H9 (cell line): ENCODE measurements around the gene TET2. TPM values are rescaled to one million over a fixed set of nuclear protein-coding genes. Genes with fewer than 3 reads are reported as not detected.

Source experiments
- DNase-seq: peaks from one replicate; pipeline ENCODE4 v3.0.0-alpha.2; 2017
- H2AFZ ChIP-seq: one replicate; pipeline ENCODE4 v1.6.1; 2013; ENCODE audit warnings: mild to moderate bottlenecking, low read length, control low read depth, moderate library complexity
- H2AK5ac ChIP-seq: 2 replicates; pipeline ENCODE4 v1.6.1; 2013; ENCODE audit warnings: low read length, control low read depth, mixed read lengths; ENCODE audit not compliant: insufficient read length
- H2BK120ac ChIP-seq: one replicate; pipeline ENCODE4 v1.6.1; 2013; ENCODE audit warnings: low read depth, mild to moderate bottlenecking, low read length, control low read depth, inconsistent platforms; ENCODE audit not compliant: poor library complexity, severe bottlenecking
- H2BK12ac ChIP-seq: 2 replicates; pipeline ENCODE4 v1.6.1; 2013; ENCODE audit warnings: low read length, control low read depth, mixed read lengths, low read depth; ENCODE audit not compliant: insufficient read length
- H2BK15ac ChIP-seq: 2 replicates; pipeline ENCODE4 v1.6.1; 2013; ENCODE audit warnings: low read depth, low read length, control low read depth
- H2BK20ac ChIP-seq: one replicate; pipeline ENCODE4 v1.6.1; 2013; ENCODE audit warnings: low read depth, mild to moderate bottlenecking, low read length, control low read depth, inconsistent platforms; ENCODE audit not compliant: poor library complexity, severe bottlenecking
- H2BK5ac ChIP-seq: 2 replicates; pipeline ENCODE4 v1.6.1; 2013; ENCODE audit warnings: low read length, control low read depth, mixed read lengths; ENCODE audit not compliant: insufficient read length
- H3K14ac ChIP-seq: 2 replicates; pipeline ENCODE4 v1.6.1; 2013; ENCODE audit warnings: low read length, control low read depth; ENCODE audit not compliant: insufficient read depth
- H3K18ac ChIP-seq: 2 replicates; pipeline ENCODE4 v1.6.1; 2013; ENCODE audit warnings: low read depth, mild to moderate bottlenecking, mixed read lengths, low read length, control low read depth; ENCODE audit not compliant: insufficient read length
- H3K23ac ChIP-seq: 2 replicates; pipeline ENCODE4 v1.6.1; 2013; ENCODE audit warnings: low read length, control low read depth, mixed read lengths, low read depth; ENCODE audit not compliant: insufficient read length
- H3K23me2 ChIP-seq: 2 replicates; pipeline ENCODE4 v1.6.1; 2013; ENCODE audit warnings: low read depth, mild to moderate bottlenecking, mixed read lengths, low read length, control low read depth; ENCODE audit not compliant: insufficient read length, poor library complexity, severe bottlenecking
- H3K27ac ChIP-seq: 2 replicates; pipeline ENCODE4 v1.5.1; 2013; ENCODE audit warnings: low read length, control low read depth, mixed read lengths, low read depth; ENCODE audit not compliant: insufficient read length
- H3K27me3 ChIP-seq: 2 replicates; pipeline ENCODE4 v1.6.1; 2013; ENCODE audit warnings: low read length, control low read depth, inconsistent platforms; ENCODE audit not compliant: insufficient read depth
- H3K4ac ChIP-seq: 2 replicates; pipeline ENCODE4 v1.6.1; 2013; ENCODE audit warnings: low read depth, mild to moderate bottlenecking, control low read depth, inconsistent platforms, low read length, moderate library complexity
- H3K4me1 ChIP-seq: 2 replicates; pipeline ENCODE4 v1.6.1; 2013; ENCODE audit warnings: low read length, control low read depth, inconsistent platforms; ENCODE audit not compliant: insufficient read depth
- H3K4me2 ChIP-seq: 2 replicates; pipeline ENCODE4 v1.6.1; 2013; ENCODE audit warnings: low read length, control low read depth, mixed read lengths; ENCODE audit not compliant: insufficient read length, insufficient read depth
- H3K56ac ChIP-seq: 2 replicates; pipeline ENCODE4 v1.6.1; 2013; ENCODE audit warnings: low read depth, mild to moderate bottlenecking, mixed read lengths, low read length, control low read depth; ENCODE audit not compliant: insufficient read length
- H3K79me1 ChIP-seq: 2 replicates; pipeline ENCODE4 v1.6.1; 2013; ENCODE audit warnings: low read depth, mild to moderate bottlenecking, moderate library complexity, low read length, control low read depth, inconsistent platforms; ENCODE audit not compliant: insufficient read depth, poor library complexity, severe bottlenecking
- H3K79me2 ChIP-seq: 2 replicates; pipeline ENCODE4 v1.6.1; 2013; ENCODE audit warnings: low read length, control low read depth, inconsistent platforms; ENCODE audit not compliant: insufficient read depth
- H3K9ac ChIP-seq: 2 replicates; pipeline ENCODE4 v1.6.1; 2013; ENCODE audit warnings: low read length, control low read depth, mixed read lengths; ENCODE audit not compliant: insufficient read length; ENCODE audit errors: extremely low read depth
- H3K9me3 ChIP-seq: one replicate; pipeline ENCODE4 v1.6.1; 2013; ENCODE audit warnings: low read depth, low read length, inconsistent platforms; ENCODE audit not compliant: control insufficient read depth
- H3T11ph ChIP-seq: one replicate; pipeline ENCODE4 v1.6.1; 2013; ENCODE audit warnings: mild to moderate bottlenecking, low read length, control low read depth, inconsistent platforms
- H4K20me1 ChIP-seq: one replicate; pipeline ENCODE4 v1.6.1; 2013; ENCODE audit not compliant: control insufficient read depth, insufficient read length, insufficient read depth
- H4K5ac ChIP-seq: 2 replicates; pipeline ENCODE4 v1.6.1; 2013; ENCODE audit warnings: low read depth, mild to moderate bottlenecking, mixed read lengths, low read length, control low read depth; ENCODE audit not compliant: insufficient read length
- H4K8ac ChIP-seq: replicated peaks from 2 replicates; pipeline ENCODE4 v1.6.1; 2013; ENCODE audit warnings: low read length, control low read depth, mixed read lengths, low read depth; ENCODE audit not compliant: insufficient read length
- H4K91ac ChIP-seq: 2 replicates; pipeline ENCODE4 v1.6.1; 2013; ENCODE audit warnings: low read depth, mild to moderate bottlenecking, moderate library complexity, mixed read lengths, low read length, control low read depth; ENCODE audit not compliant: insufficient read length
- H3K27ac Mint-ChIP-seq, 3 experiments: 2 replicates in 2 of 3; 3 replicates in 1 of 3; pipeline ENCODE4 v1.8.0; 2020 to 2021; ENCODE audit warnings: mixed read lengths in 3 of 3, mild to moderate bottlenecking in 1 of 3, moderate library complexity in 1 of 3
- H3K27me3 Mint-ChIP-seq: 2 replicates; pipeline ENCODE4 v1.8.0; 2021; ENCODE audit warnings: low read depth, mild to moderate bottlenecking, moderate library complexity, mixed read lengths
- H3K36me3 Mint-ChIP-seq, 3 experiments: 2 replicates in 2 of 3; 3 replicates in 1 of 3; pipeline ENCODE4 v1.8.0; 2020 to 2021; ENCODE audit warnings: low read depth in 3 of 3, mixed read lengths in 3 of 3; ENCODE audit not compliant: insufficient read depth in 1 of 3
- H3K4me1 Mint-ChIP-seq, 2 experiments: 2 replicates each; pipeline ENCODE4 v1.8.0; 2020; ENCODE audit warnings: mixed read lengths in 2 of 2
- H3K4me3 Mint-ChIP-seq, 2 experiments: 2 replicates in 1 of 2; 3 replicates in 1 of 2; pipeline ENCODE4 v1.8.0; 2020 to 2021; ENCODE audit warnings: mild to moderate bottlenecking in 2 of 2, mixed read lengths in 2 of 2, moderate library complexity in 1 of 2
- H3K9me3 Mint-ChIP-seq, 2 experiments: 2 replicates in 1 of 2; 3 replicates in 1 of 2; pipeline ENCODE4 v1.8.0; 2020; ENCODE audit warnings: mild to moderate bottlenecking in 2 of 2, mixed read lengths in 2 of 2, moderate library complexity in 1 of 2
- CTCF ChIP-seq: fragments of 200-600 bp; sonication (generic); conservative IDR thresholded peaks from 3 replicates; pipeline ENCODE4 v1.8.0; 2021; ENCODE audit warnings: antibody characterized with exemption, mild to moderate bottlenecking
- WGBS: extraction: QIAGEN DNeasy Blood & Tissue Kit; methylation state at CpG from one replicate; pipeline ENCODE4 v1.1.7; 2013; ENCODE audit warnings: missing lambda C conversion rate, low lambda C conversion rate, mixed read lengths; ENCODE audit not compliant: insufficient read length; ENCODE audit errors: extremely low coverage; 5-methylcytosine and 5-hydroxymethylcytosine counted together
- total RNA-seq: library from RNA; stranded (reverse); gene quantifications from 2 replicates; pipeline ENCODE4 v1.2.1, GENCODE V29; 2021

TET2 gene
- total RNA-seq, 1 experiment from 2014 or later = 3.1 TPM

- Histone ChIP-seq H3K4ac (no peak overlapping the region), H3K4me1 (no peaks in the 10 kb centered on the region), H2BK5ac (no peak overlapping the region), H2BK12ac (no peak overlapping the region), H4K20me1 (no peaks in the 10 kb centered on the region), H2AK5ac (no peak overlapping the region), H2BK120ac (no peak overlapping the region), H3K23ac (no peak overlapping the region), H3K79me1 (no peaks in the 10 kb centered on the region), H3K56ac (no peak overlapping the region), H4K5ac (no peak overlapping the region), H2BK15ac (no peak overlapping the region), H3K14ac (no peak overlapping the region), H3K18ac (no peak overlapping the region), H3K27me3 (no peaks in the 10 kb centered on the region), H2BK20ac (no peak overlapping the region), H2AFZ (no peak overlapping the region), H3K9ac (no peak overlapping the region), H4K91ac (no peak overlapping the region), H3K27ac (no peak overlapping the region), H3K23me2 (no peaks in the 10 kb centered on the region), H3K79me2 (no peaks in the 10 kb centered on the region), H4K8ac (no peak overlapping the region), H3K4me2 (no peak overlapping the region), H3T11ph (no peak overlapping the region), H3K9me3 (no peaks in the 10 kb centered on the region)
- Mint-ChIP-seq H3K27ac (no peak overlapping the region), H3K4me3 (no peak overlapping the region), H3K27me3 (no peaks in the 10 kb centered on the region), H3K4me1 (no peaks in the 10 kb centered on the region), H3K36me3 (no peaks in the 10 kb centered on the region), H3K9me3 (no peaks in the 10 kb centered on the region)
- no peak; the same call in 2 of the 3 replicates for TF ChIP-seq CTCF
- WGBS = no CpG with 5 or more reads among the region's 1 CpG
- no peak for DNase-seq
Observed at GRCh38 chr4:105257817-105258495, 111.3 kb downstream of the TET2 start.
